ENCODE measurements around the gene ABLIM2.

- TF ChIP-seq RARB (CRISPR knock-in tag; IDR thresholded peaks at IDR 0.05) (no peak), ZNF565 (CRISPR knock-in tag; conservative IDR thresholded peaks at IDR 0.05; ENCODE audit: low read depth) (no peak), PATZ1 (CRISPR knock-in tag; IDR thresholded peaks at IDR 0.05; ENCODE audit: borderline replicate concordance) (no peak), TCF4 (CRISPR knock-in tag; IDR thresholded peaks at IDR 0.05; ENCODE audit: borderline replicate concordance) (no peak), TSHZ2 (CRISPR knock-in tag; IDR thresholded peaks at IDR 0.05) (no peak), POU6F1 (CRISPR knock-in tag; IDR thresholded peaks at IDR 0.05; ENCODE audit: borderline replicate concordance, low read depth) (no peak), OSR1 (CRISPR knock-in tag; IDR thresholded peaks at IDR 0.05) (no peak)
Measured at GRCh38 chr4:8061145-8061544, 97.5 kb downstream of the ABLIM2 start.

All from SK-N-SH treated with all-trans-retinoic acid at 6 μM for 48 hours (cell line).